OCI-LY3 (cell line): ENCODE measurements around the gene FN1.

Experiments
- EZH2phosphoT487 ChIP-seq: fragments of 200-600 bp; shearing (Covaris generic); IDR thresholded peaks from 2 replicates; pipeline ENCODE4 v1.6.1; 2018; ENCODE audit warnings: antibody characterized with exemption, mixed run types, low read depth
- TF ChIP-seq, protein P1 (sequence below): fragments of 200-600, 300-600 bp; sonication (generic); IDR thresholded peaks from 2 replicates; pipeline ENCODE4 v1.5.1; 2014; ENCODE audit warnings: antibody characterized with exemption, low read length, low read depth

DNA sequence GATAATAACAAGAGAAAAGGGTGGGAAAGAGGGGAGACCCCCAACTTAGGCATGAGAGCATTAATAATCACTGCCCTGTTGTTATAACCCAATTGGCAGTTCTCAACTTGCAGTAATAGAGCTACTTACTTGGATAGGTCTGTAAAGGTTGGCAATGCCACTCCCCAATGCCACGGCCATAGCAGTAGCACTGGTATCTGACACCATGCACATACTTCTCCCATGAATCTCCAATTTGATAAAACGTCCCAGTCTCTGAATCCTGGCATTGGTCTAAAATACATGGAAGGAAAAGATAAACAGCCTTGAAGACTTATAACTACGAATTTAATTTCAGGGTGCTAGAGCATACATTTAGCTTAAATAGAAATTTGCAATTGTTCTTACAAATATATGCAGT, 16.8 kb downstream of the FN1 start:
- TF ChIP-seq, protein P1, sequence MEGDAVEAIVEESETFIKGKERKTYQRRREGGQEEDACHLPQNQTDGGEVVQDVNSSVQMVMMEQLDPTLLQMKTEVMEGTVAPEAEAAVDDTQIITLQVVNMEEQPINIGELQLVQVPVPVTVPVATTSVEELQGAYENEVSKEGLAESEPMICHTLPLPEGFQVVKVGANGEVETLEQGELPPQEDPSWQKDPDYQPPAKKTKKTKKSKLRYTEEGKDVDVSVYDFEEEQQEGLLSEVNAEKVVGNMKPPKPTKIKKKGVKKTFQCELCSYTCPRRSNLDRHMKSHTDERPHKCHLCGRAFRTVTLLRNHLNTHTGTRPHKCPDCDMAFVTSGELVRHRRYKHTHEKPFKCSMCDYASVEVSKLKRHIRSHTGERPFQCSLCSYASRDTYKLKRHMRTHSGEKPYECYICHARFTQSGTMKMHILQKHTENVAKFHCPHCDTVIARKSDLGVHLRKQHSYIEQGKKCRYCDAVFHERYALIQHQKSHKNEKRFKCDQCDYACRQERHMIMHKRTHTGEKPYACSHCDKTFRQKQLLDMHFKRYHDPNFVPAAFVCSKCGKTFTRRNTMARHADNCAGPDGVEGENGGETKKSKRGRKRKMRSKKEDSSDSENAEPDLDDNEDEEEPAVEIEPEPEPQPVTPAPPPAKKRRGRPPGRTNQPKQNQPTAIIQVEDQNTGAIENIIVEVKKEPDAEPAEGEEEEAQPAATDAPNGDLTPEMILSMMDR, result no peak
- TF ChIP-seq EZH2phosphoT487, result no peak
